ENCODE data around the gene XXYLT1.
"Not testable (repeated sequence)": the region's sequence is repeated elsewhere in the genome, so short reads cannot be mapped to it uniquely, and the experiment has no call there.

XXYLT1 gene

DNA sequence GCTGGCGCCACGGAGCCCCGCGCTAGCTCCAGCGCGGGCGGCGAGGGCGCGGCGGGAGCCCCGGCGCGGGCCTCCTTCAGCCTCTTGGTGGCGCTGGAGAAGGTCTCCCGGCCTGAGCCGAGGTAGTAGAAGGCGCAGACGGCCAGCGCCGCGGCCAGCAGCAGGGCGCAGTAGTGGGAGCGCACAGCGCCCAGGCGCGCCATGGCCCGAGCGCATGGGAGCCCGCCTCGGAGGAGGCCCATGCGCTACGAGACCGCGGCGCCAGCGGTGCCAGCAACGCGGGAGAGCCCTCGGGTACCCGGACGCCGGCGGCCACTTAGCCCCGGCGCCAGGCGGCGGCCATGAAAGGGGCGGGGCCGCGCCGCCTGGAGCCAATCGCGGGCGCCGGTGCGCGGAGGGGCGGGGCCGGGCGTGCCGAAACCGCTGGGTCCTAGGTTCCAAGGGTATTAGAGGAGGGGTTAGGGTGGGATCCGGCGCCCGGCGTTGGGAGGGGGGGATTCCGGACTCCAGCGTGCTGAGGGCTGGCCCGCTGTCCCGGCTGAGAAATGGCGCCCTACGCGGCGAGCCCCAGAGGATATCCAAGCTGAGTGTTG, at the start of gene XXYLT1:
TSS of gene XXYLT1 (minus strand) at position 343 of the 593 bp plus-strand sequence. CDS start at position 242, 101 bp downstream.
- DNase-seq (ENCODE audit: low read depth in 2 of 2), result peak; percentile 75 to 87

GRCh38 chr3:195319060-195319459, 48.1 kb upstream of the XXYLT1 start:
- no peak for DNase-seq (ENCODE audit: low read depth in 2 of 2)

GRCh38 chr3:195312714-195313113, 41.8 kb upstream of the XXYLT1 start:
- no peak for DNase-seq (ENCODE audit: low read depth in 2 of 2)

- DNase-seq (ENCODE audit: low read depth in 2 of 2), result no peak
Observed at GRCh38 chr3:195307711-195308110, 36.8 kb upstream of the XXYLT1 start.

- DNase-seq (ENCODE audit: low read depth in 2 of 2), result no peak
Observed at GRCh38 chr3:195306369-195306768, 35.4 kb upstream of the XXYLT1 start.

DNA sequence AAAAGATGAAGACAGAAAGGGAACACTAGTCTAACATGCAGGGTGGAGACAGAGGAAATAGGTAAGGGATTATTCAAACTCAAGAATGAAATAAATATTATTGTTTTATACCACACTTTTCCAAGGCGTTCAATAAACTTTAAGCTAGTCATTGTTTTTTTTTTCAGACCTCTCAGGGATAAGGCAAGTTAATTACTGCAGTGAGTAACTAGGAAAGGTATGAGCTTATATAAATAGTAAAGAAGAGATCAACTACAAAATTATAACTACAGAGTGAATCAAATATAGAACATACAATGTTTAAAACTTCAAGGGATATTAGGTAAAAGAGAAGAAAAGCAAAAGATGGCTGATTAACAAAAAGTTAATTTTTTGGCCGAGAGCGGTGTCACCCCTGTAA, 31.5 kb upstream of the XXYLT1 start:
- no peak for DNase-seq (ENCODE audit: low read depth in 2 of 2)

- no peak for DNase-seq (ENCODE audit: low read depth in 2 of 2)
Observed at GRCh38 chr3:195297446-195297845, 26.5 kb upstream of the XXYLT1 start.

GRCh38 chr3:195296662-195297061, 25.7 kb upstream of the XXYLT1 start:
- DNase-seq (ENCODE audit: low read depth in 2 of 2), result no peak

GRCh38 chr3:195291121-195291520, 20.2 kb upstream of the XXYLT1 start:
- no peak for DNase-seq (ENCODE audit: low read depth in 2 of 2)

DNA sequence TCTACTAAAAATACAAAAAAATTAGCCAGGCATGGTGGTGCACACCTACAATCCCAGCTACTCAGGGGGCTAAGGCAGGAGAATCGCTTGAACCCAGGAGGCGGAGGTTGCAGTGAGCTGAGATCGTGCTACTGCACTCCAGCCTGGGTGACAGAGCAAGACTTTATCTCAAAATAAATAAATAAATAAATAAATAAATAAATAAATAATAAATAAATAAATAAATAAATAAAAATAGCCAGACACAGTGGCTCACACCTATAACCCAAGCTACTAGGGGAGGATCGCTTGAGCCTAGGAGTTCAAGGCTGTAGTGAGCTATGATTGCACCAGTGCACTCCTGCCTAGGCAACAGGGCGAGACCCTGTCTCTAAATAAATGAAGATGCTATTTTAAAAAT, 19.7 kb upstream of the XXYLT1 start:
- DNase-seq (ENCODE audit: low read depth in 2 of 2), result not testable (repeated sequence)

DNA sequence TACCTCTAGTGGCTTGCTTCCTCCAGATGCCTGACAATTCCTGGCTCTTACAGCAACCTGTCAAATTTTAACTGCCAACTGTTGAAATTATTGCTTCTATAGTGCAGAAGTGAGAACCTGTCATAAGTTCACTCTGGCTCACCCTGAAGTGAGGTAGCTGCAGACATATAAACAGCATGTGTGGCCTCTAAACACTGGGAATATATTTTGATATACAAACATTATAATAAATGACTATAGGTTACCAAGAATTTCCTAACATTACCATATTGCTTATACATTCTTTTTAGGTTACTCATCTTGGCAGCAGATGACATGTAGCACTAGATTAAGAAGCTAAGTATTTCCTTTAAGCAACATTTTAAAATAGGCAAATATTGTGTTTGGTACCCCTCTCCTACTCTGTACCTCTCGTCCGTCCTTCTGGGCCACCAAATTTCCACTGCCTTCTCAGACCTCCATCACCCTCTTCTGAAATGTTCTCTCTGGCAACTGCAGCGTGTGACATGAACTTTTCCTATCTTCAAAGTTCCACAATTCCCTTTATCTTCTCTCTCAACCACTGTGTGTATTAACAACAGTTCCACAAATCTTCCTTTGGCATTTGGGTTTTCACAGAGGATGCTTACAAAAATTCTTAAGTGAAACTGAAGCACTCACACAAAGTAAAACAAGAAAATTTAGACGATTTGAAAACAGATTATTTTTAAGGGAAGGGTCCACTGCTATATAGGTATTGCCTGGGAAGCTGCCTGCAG, 15.3 kb upstream of the XXYLT1 start:
- no peak for DNase-seq (ENCODE audit: low read depth in 2 of 2)

GRCh38 chr3:195285372-195285771, 14.4 kb upstream of the XXYLT1 start:
- DNase-seq (ENCODE audit: low read depth in 2 of 2), result no peak

- DNase-seq (ENCODE audit: low read depth in 2 of 2), result no peak
Observed at GRCh38 chr3:195284842-195285241, 13.9 kb upstream of the XXYLT1 start.

- DNase-seq (ENCODE audit: low read depth in 2 of 2), result no peak
Observed at GRCh38 chr3:195282961-195283360, 12.0 kb upstream of the XXYLT1 start.

DNA sequence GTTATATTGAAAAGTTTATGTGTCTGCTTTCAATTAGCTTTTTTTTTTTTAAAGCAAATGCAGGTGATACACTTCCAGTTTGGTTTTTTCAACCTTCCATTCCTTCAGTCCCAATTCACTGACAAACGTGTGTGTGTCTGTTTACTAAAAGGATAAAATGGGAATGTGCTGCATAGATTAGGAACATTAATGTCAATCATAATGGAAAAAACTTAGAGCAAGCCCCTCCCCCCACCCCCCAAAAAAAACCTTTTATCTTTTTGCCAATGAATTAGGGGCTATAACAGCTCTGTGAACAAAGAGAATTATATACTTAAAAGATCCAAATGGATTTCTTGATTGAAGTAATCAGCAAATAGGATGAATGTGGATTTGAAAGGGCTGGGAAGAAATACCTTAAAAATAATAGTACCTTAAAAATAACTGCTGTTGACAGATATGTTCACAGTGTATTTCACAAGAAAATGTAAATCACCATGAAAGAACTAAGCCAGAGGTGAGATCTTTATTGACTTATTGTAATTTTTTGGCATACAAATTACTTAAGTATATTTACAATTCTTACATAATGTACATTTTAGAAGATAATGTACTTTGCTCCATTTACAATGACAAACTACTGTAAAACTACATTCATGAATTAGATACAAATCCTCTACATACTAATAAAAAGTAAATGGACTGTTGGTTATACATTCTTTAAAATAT, 3.5 kb upstream of the XXYLT1 start:
- DNase-seq (ENCODE audit: low read depth in 2 of 2), result no peak

- DNase-seq (ENCODE audit: low read depth in 2 of 2), result peak; percentile 66 to 80
Observed at GRCh38 chr3:195271410-195272243, 668 bp upstream of the XXYLT1 start.

DNA sequence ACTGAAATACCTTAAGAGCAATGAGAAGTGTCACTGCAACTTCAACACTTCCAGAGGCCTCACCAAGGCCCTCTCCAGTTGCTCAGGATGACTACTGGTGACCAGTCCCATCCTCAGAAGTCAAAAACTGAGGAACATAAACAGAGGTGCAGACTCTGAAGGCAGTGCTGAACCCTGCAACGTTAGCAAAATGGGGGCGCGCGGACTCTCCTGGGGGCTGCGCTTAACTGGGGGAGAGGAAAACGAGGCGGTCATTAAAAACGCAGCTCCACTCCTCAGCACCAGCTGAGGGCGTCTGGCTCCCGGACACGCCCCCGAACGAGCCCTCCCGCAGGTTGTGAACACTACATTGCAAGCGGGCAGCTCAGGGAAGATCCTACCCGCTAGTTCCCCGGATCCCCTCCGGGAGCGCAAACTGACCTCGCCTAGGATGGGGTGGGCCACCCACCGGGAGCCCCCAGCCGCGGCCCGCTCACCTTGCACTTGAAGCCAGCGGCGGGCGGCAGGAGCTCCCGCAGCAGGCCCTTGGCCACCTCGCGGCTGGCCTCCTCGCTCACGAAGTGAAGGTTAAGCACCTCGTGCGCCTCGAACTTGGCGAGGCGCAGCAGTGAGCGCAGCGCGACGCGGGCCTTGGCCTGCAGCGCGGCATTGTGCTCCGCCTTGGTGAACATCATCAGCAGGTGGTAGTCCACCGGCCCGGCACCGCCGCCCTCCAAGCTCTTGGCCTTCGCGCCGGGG, 711 bp downstream of the XXYLT1 start:
- peak in 1 of 2 donors; percentile 36 for DNase-seq (ENCODE audit: low read depth in 2 of 2)

DNA sequence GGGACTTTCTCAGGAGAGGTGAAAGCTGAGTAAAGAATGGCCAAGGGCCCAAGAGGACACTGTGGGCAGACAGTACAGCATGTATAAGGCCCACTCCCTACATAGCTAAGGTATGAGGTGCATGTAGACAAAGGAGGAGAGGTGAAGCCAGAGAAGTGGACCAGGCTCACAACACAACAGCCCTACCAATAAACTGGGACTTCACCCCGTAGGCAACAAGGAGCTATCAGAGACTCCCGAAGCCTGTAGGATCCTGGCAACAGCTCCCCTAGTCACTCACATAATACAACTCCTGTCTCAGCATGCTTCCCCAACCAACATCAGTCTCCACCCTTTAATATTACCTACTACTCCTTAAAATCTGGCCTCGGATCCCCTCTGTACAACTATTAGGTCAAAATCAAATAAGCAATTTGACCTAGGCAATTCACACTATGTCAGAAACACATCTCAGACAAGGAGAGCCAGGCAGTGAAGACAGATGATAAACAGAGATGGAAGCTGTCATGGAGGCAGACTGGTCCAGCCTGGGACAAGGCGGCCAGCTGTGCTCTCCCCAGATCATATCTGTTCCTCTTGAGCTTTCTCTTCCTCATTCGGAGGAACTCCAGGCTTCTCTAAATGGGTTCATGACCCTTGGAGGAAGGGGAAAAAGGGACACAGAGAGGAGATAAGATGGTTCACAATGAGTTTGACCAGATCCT, 1.4 kb downstream of the XXYLT1 start:
- no peak for DNase-seq (ENCODE audit: low read depth in 2 of 2)

DNA sequence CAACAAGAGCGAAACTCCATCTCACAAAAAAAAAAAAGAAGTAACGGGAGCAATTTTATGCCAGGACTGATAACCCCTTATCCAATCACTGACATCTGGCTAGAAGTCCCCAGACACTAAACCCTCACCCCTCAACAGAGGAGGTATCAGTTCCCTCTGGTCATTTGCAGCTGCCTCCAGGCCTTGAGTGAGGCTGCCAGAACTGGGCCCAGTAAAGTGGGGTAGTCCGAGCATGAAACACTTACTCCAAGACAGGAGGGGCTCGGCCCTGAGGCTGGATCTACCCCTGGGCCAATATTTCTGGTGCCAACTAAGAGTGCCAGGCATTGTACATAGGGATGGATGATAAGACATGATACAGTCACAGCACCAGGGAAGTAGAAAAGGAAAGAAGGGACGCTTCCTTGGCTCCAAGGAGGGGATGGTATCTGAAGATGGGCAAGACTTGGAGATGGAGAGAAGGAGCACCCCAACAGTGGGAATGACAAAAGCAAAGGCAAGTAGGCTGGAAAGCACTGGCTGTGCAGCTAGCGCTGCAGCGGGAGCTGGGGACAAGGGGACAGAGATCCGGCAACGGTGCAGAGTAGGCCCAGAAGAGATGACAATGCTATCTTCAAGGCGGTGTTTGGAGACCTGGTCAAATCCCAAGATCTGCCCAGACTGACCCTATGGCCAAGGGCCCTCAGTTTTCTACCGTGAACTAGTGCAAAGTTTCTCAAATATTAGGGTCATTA, 2.2 kb downstream of the XXYLT1 start:
- DNase-seq (ENCODE audit: low read depth in 2 of 2), result no peak

DNA sequence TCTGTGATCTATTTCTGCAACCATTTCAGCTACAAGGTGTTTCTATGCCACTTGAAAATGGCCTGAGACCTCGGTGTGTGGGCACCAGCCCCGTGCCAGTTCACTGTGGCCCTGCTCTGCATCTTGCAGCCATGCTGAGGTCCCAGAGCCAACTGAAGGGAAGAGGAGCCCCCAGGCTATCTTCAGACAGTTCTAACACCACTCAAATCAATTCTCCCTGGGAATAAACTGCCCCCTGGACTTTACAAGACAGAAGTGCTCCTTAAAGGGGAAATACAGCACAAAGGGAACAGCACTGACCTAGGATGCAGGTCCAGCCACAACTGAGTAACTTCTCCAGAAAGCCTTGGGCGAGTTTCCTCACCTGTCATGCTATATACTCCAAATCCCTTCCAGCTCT, 3.9 kb downstream of the XXYLT1 start:
- DNase-seq (ENCODE audit: low read depth in 2 of 2), result no peak

Data from stimulated activated CD8-positive, alpha-beta memory T cell treated with anti-CD3 and anti-CD28 coated beads, Interleukin-7, amount 100 ng/mL, for 4 hours (primary cell).